Measurements from ENCODE around the gene SMTNL2.

DNA sequence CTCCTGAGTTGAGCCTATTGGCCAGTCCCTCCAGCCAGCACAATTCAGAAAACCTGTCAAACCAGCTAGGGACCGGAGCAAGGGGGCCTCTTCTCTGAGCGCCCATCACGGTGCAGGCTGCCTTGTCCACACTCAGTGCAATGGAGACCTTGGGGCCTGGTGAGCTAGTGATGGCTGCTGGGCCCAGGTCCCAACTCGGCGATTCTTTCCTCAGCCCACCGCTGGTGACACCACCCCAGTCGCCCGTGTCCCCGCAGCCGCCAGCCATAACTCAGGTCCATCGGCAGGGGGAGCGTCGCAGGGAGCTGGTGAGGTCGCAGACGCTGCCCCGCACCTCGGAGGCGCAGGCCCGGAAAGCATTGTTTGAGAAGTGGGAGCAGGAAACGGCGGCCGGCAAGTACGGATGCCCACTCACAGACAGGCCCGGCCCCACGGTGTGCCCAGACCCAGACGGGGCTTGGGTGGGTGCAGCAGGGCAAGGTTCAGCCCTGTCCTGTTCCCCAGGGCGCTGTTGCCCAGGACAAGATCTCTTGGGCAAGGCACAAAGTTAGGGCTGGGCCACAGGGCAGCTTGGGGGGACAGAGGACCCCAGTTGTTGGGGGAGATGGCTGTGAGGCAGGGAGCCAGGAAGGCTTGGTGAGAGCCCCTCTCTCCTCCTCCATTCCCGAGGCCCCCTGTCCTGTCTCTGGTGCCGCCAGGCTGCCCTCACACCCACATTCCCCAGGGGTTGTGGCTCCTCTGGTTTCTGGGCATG is 10.8 kb downstream of the SMTNL2 start:
- TF ChIP-seq, protein P1, sequence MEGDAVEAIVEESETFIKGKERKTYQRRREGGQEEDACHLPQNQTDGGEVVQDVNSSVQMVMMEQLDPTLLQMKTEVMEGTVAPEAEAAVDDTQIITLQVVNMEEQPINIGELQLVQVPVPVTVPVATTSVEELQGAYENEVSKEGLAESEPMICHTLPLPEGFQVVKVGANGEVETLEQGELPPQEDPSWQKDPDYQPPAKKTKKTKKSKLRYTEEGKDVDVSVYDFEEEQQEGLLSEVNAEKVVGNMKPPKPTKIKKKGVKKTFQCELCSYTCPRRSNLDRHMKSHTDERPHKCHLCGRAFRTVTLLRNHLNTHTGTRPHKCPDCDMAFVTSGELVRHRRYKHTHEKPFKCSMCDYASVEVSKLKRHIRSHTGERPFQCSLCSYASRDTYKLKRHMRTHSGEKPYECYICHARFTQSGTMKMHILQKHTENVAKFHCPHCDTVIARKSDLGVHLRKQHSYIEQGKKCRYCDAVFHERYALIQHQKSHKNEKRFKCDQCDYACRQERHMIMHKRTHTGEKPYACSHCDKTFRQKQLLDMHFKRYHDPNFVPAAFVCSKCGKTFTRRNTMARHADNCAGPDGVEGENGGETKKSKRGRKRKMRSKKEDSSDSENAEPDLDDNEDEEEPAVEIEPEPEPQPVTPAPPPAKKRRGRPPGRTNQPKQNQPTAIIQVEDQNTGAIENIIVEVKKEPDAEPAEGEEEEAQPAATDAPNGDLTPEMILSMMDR (conservative IDR thresholded peaks at IDR 0.05; ENCODE audit: low read depth, low read length), result 0 out of 2 replicates have a peak, but pooled peaks have one; percentile 23
- TF ChIP-seq EZH2 (IDR thresholded peaks at IDR 0.05; ENCODE audit: low read length, unreplicated experiment), result no peak

Measured in PC-3 (cell line).